NCI-H2196 treated with DMSO at 0.1 percent for 48 hours (cell line): ENCODE measurements around the gene LMO7.
A peak's percentile ranks its signal among the peaks of the same experiment; 100 is the strongest.
"Not testable (repeated sequence)": the region's sequence is repeated elsewhere in the genome, so short reads cannot be mapped to it uniquely, and the experiment has no call there.

Experiments used
- DNase-seq: peaks from one replicate; lab custom pipeline; 2025; ENCODE audit not compliant: unreplicated experiment; lab: John Stamatoyannopoulos, UW

The LMO7 gene

GRCh38 chr13:75739244-75739868, 103.2 kb downstream of the LMO7 start:
- DNase-seq: no peak

DNA sequence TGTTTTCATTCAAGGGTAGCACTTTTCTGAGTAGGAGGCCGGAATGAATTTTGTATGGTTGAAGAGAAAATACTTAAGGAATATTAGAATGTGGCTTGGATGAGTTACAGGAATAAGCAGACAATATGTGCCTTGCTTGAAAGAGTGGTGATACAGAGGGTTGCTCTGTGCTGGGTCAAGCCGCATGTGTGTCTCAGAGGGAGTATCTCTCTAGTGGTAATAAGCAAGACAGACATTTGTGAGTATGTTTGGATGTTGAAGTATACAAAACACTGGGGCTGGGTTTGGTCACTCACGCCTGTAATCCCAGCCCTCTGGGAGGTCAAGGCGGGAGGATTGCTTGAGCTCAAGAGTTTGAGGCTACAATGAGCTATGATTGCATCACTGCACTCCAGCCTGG, 103.9 kb downstream of the LMO7 start:
- DNase-seq: no peak

DNA sequence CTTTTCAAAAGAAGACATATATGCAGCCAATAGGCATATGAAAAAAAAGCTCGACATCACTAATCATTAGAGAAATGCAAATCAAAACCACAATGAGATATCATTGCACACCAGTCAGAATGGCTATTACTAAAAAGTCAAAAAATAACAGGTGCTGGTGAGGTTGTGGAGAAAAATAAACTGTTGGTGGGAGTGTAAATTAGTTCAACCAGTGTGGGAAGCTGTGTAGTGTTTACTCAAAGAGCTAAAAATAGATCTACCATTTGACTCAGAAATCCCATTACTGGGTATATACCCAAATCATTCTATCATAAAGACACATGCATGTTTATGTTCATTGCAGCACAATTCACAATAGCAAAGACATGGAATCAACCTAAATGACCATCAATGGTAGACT, 106.9 kb downstream of the LMO7 start:
- not testable (repeated sequence) for DNase-seq

DNA sequence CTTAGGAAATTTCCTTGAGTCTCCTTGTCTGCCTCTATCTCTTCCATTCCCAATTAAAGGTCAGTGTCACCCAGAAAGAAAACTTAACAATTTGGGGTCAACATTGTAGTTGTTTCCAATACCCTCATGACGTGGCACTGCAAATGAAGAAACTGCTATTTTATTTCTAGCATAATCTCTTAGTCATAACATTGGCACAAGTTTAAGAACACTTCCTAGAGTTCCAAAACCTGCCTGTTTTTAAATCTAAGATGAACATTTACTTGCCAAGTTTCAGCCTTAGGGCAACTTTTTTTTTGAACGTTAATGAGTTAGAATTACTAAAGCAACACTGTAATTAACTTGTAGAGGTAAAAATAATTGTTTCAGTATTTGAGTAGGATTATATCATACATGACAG, 108.0 kb downstream of the LMO7 start:
- no peak for DNase-seq

DNA sequence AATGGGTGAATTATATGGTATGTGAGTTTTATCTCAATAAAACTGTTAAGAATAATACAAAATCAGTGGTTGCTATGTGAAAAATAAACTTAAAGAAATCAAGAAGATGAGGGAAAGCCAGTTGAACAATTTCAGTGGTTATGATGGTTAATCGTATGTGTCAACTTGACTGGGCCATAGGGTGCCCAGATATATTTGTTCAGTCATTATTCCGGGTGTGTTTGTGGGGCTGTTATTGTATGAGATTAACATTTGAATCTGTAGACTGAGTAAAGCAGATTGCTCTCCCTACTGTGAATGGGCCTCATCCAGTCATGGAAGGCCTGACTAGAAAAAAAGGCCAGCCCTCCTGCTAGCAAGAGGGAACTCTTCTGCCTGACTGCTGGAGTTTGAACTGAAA, 109.3 kb downstream of the LMO7 start:
- no peak for DNase-seq

- DNase-seq: no peak
Observed at GRCh38 chr13:75748874-75749273, 112.7 kb downstream of the LMO7 start.

DNA sequence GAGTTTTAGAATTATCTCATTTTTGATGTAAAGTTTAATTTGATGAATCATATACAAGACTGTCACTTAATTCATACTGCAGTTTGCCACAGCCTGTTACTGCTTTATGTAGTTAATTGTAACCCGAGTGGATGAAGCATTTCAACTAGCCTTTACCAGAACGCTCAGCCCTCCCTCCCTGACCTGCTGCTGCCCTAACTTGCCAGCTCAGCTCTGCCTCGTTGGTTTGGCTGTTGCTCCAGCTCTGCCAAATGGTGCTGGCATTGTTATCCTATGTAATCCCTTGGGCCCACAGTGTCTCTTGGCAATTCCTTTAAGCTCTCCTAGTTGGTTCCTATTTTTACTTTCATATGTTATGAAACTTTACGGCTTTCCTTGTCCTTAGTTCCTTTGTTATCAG, 113.3 kb downstream of the LMO7 start:
- no peak for DNase-seq

- DNase-seq: no peak
Observed at GRCh38 chr13:75751350-75751749, 115.2 kb downstream of the LMO7 start.

GRCh38 chr13:75752826-75753225, 116.7 kb downstream of the LMO7 start:
- DNase-seq: no peak

GRCh38 chr13:75754936-75755335, 118.8 kb downstream of the LMO7 start:
- no peak for DNase-seq

DNA sequence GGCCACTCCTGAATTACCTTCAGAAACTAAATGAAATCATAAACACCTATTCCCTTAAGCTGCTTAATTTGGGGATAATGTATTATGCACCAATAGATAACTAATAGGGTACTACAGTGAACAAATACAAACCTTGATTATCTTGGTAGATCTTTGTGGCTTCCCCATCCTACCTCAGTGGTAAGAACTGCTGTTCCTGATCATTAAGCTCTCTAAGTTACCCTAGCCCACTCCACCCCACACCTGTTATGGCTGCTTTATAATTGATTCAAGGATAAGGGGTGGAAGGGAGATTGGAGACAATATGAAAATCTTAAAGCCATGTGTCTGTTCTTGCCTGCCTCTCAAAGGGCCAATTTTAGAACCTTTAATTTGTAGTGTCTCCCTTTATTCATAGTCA, 121.2 kb downstream of the LMO7 start:
- DNase-seq: no peak

DNA sequence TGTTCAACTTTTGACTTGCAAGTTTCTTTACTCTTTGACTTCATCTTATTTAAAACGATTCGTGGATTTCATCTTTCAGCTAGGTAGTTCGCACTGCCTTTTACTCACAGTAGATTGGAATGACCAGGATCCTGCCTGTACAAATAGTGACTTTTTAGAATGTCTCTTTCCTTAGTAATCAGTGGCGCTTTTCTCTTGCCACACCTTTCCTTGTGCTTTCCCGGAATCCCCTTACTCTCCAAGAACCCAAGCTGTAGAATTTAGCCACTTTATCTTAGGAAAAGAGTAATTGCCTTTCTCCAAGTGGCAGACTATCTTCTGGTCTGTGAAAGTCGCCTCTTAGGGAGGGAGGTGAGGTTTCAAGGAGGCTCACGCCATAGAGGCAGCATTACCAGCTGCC, 123.4 kb downstream of the LMO7 start:
- no peak for DNase-seq

- peak; percentile 31 for DNase-seq
Observed at GRCh38 chr13:75760131-75761021, 124.2 kb downstream of the LMO7 start.

DNA sequence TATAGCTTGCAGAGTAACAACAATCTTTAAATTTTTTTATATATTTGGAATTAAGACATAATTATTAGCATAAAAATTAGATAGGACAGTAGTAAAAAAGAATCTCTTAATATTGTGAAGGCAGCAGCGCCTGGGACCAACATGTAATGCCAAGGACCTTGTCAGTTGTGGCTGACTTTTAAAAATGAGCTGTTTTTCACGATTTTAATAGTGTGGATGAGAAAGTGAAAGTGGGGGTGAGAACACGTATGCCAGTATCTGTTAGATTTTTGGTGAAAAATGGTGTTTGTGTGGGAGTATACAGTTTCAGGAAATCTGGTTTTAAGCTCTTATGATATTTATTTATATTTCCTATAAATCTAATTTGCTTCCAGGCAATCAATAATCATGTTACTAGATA, 125.2 kb downstream of the LMO7 start:
- DNase-seq: no peak

DNA sequence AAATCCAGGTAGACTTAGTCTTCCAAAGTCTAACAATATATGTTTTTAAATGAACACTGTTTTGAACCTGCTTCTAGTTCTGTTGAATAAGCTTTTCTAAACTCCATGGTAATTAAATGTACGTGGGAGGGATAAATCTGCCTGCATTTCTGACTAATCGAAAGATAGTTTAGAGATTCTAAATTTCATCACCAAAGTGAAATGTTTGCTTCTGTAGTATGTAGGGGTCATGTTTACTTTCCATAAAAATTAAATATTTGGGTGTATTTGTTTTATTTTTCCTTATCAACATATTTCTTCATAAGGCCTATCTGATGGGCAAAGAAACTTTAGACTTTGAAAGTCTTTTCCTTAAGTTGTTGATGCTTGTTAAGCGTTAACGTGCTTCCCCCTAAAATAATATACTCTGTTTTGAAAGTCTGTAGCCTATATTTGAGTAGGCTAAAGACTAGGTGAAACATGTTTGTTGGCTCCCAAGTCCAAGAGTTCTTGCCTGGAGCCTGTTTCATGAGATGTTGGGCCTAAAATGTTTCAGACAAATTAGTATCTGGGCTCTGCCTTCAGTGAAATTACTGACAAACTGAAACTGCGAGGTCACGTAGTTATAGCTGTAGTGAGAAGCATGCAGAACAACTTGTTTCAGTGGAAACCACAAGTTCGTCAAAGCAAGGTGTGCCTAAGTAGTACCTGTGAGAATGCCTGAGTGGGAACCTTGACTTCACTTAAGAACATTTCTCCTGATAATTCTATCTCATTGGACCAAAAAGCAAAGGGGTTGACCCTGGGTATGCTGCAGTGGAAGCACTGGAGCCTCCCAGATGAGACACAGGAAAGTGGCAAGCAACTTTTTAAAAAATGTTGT, 126.2 kb downstream of the LMO7 start:
- DNase-seq: no peak

- no peak for DNase-seq
Observed at GRCh38 chr13:75762955-75763354, 126.8 kb downstream of the LMO7 start.

DNA sequence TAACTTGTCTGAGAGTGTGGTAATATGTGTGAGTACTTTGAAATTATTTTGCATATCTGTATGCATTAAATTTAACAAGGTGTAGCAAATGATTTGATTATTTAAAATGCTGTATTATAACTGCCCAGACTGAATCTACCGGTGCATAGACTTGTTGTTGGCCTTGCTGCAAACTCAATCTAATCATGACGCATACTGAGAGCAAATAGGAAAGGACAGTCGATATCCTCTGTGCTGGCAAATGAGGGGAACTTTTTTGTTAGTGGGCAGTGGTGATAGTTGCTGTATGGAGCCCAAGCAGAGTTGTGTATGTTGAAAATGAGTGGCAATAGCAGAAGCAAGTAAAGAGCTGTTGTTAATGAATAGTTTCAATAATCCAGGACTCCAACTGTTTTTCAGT, 127.4 kb downstream of the LMO7 start:
- no peak for DNase-seq

- DNase-seq: no peak
Observed at GRCh38 chr13:75764251-75764925, 128.3 kb downstream of the LMO7 start.

DNA sequence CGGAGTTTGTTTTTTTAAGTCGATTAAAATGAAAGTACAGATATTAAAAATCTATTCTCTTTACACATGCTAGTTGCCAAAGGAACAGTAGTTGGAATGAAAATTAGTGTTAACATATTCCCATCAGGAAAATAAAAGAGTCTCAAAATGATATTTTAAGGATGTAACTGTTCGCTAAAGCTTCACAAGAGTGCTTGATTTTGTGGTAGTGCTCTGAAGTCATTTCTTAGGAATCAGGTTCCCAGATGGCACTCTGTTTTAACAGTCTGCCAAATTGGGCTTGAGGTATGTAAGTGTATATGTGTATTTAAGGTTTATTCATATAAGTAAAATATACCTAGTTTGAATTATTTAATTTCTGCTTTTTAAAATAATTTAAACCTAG, 128.8 kb downstream of the LMO7 start:
- no peak for DNase-seq

DNA sequence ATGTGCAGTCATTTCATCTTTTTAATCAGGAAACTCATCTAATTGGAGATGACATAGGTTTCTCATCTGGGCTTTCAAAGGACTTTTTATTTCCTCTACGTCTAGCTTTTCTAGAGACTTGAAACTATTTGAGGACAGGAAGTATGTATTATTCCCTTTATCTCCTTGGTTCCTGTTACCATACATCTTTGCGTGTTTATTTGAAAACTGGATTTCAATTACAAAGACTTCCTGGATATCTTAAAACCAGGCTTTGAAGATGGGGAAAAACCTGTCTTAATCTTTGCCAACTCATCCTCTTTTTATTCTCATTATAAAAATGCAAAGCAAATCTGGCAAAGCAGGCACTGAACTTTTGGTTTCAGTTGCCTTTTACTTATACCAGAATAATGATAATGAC, 130.5 kb downstream of the LMO7 start:
- no peak for DNase-seq
